Measurements from ENCODE around the gene CDH10.

Gene CDH10

DNA sequence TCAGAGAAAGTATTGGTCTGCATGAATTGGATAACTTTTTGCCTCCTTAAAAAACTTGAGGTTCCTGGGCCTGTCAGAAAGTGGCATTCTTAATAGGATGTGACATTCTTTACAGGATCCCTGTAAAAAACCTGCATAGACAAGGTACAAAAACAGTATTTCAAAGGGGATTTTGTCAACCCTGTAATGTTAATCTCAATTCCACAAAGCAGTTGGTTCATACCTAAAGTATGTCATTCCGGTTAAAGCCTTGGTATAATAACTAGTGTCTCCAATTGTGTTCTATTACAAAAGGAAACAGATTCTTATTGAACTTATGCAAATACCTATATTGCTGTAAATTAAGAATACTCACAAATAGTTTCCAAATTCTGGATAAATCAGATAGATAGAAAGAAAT is 169.7 kb downstream of the CDH10 start:
- no peak for DNase-seq

DNA sequence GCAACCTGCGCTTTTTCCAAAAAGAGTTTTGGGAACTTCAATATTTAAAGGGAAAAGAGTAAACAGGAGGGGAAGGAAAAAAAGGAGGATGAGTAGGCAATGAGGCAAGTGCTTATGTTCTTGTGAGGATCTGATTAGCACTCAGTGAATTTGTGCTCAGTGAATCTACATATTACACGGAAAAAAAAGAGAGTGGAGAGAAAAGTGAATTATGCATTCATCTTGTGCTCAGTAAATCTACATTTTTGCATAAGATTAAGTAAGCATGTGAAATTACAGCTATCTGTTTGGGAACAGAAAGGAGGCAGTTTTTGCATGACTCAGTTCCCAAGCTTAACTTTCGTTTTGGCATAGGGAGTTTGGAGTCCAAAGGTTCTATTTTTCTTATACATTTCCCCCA is 170.1 kb downstream of the CDH10 start:
- no peak for DNase-seq

DNA sequence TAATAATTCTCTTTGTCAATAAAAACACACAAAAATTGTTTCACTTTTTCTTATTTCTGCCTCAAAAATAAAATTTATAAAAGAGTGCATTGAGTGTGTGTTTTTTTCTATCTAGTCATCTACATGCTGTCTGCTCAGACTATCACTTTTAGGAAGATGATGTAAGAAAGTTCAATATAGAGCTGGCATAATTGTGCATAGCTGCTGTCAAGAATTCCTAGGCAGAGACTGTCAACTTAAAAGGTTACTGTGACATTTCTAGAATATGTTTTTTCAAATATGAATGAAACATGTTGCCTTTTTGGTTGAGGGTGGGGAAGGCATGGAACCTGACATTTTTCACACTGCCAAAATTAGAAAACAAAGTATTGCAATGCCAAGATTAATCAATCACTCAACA is 172.3 kb downstream of the CDH10 start:
- no peak for DNase-seq

DNA sequence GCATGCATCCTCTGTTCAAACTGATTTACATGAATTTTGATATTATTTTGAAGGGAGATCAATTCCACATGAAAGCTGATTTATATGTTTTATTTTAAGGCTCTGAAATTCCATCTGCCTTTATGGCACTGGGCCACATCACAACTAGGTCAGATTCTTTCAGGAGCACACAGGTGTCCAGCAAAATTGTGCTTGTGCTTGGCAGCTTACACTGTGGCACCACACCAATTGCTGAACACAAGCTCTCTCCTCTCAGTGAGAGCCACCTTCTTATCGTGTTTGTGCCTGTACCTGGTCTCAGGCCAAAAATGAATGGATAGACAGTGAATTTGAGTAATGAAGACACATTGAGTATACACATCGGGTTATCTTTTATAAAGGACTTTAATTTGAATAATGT is 200.4 kb downstream of the CDH10 start:
- DNase-seq = no peak

DNA sequence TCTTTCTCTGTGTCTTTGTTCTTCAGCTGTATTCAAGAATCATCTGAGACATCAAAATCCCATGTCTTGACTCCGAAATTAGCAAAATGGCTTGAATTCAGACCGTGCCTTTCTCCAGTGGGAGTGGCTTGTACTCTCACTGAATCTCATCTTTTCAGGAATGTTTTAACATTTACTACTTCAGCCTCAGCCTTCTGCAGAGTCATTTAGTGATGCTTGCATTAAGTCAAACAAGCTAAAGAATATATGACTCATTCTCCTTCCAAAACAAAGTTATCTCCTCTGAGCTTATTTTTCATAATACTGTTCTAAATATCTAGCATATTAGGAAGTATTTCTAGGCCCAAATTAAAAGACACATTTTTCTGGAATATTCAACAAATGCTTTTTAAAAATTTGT is 205.3 kb downstream of the CDH10 start:
- no peak for DNase-seq

Data from CD4-positive, alpha-beta T cell treated with Interleukin-12 subunit alpha and Interleukin-12 subunit beta, for 1 hour (primary cell).